CD4-positive, alpha-beta T cell (primary cell): ENCODE data around the gene FKBP15. TPM values are rescaled to one million over a fixed set of nuclear protein-coding genes. Genes with fewer than 3 reads are reported as not detected.
A peak's percentile ranks its signal among the peaks of the same experiment; 100 is the strongest.

Experiments used
- ATAC-seq: fragments of 200-7000 bp; cut with Tn5 transposase; one replicate; pipeline ENCODE4 v1.10.0; 2022; ENCODE audit warnings: mild to moderate bottlenecking; ENCODE audit not compliant: poor library complexity
- CTCF ChIA-PET: fragments of 350-600 bp; sonication (Branson Sonifier 250); formaldehyde crosslinking; loops from one replicate; lab custom pipeline; 2021; ENCODE audit warnings: antibody characterized with exemption, inconsistent platforms; lab: Charles Lee
- POLR2A ChIA-PET: fragments of 350-600 bp; sonication (Branson Sonifier 250); formaldehyde crosslinking; loops from one replicate; lab custom pipeline; 2021; ENCODE audit warnings: antibody characterized with exemption, inconsistent platforms; lab: Charles Lee
- DNase-seq, 14 experiments: peaks; one replicate each; pipeline ENCODE4 v3.0.0-alpha.2; 2013 to 2020; ENCODE audit warnings: mixed read lengths in 2 of 14
- H3K27ac ChIP-seq, 2 donors: one replicate each; pipeline versions ENCODE4 v1.5.1 to v1.7.0; 2013; ENCODE audit warnings: low read length in 2 of 2, low read depth in 1 of 2, mild to moderate bottlenecking in 1 of 2
- H3K27me3 ChIP-seq, 2 experiments: 1 replicate in 1 of 2; 2 replicates in 1 of 2; pipeline versions ENCODE4 v1.6.1 to v1.7.0; 2013; ENCODE audit warnings: low read length in 2 of 2, control low read depth in 1 of 2, mild to moderate bottlenecking in 1 of 2, moderate library complexity in 1 of 2; ENCODE audit not compliant: insufficient read depth in 2 of 2, control insufficient read depth in 1 of 2
- H3K36me3 ChIP-seq: one replicate; pipeline ENCODE4 v1.6.1; 2013; ENCODE audit warnings: low read length, control low read depth; ENCODE audit not compliant: insufficient read depth
- H3K4me1 ChIP-seq: one replicate; pipeline ENCODE4 v1.6.1; 2013; ENCODE audit warnings: low read length, control low read depth; ENCODE audit not compliant: insufficient read depth
- H3K4me3 ChIP-seq: one replicate; pipeline ENCODE4 v1.5.1; 2013; ENCODE audit warnings: mild to moderate bottlenecking, low read length, moderate library complexity
- H3K9me3 ChIP-seq, 2 experiments: 1 replicate in 1 of 2; 2 replicates in 1 of 2; pipeline versions ENCODE4 v1.6.1 to v1.7.0; 2013; ENCODE audit warnings: low read length in 2 of 2, mild to moderate bottlenecking in 2 of 2, control low read depth in 1 of 2, moderate library complexity in 1 of 2; ENCODE audit not compliant: control insufficient read depth in 1 of 2, insufficient read depth in 1 of 2
- H3K27ac Mint-ChIP-seq: one replicate; pipeline ENCODE4 v1.8.0; 2020; ENCODE audit warnings: mixed read lengths
- H3K27me3 Mint-ChIP-seq: one replicate; pipeline ENCODE4 v1.8.0; 2021; ENCODE audit warnings: mixed read lengths
- H3K36me3 Mint-ChIP-seq: one replicate; pipeline ENCODE4 v1.8.0; 2021; ENCODE audit warnings: low read depth, mixed read lengths
- H3K4me1 Mint-ChIP-seq: one replicate; pipeline ENCODE4 v1.8.0; 2021; ENCODE audit warnings: low read depth, mixed read lengths
- H3K4me3 Mint-ChIP-seq: one replicate; pipeline ENCODE4 v1.8.0; 2020; ENCODE audit warnings: mild to moderate bottlenecking, mixed read lengths
- H3K9me3 Mint-ChIP-seq: one replicate; pipeline ENCODE4 v1.8.0; 2020; ENCODE audit warnings: mixed read lengths
- CTCF ChIP-seq: fragments of 200-600 bp; IDR thresholded peaks from one replicate; pipeline ENCODE4 v1.8.0; 2022; ENCODE audit warnings: antibody characterized with exemption, mild to moderate bottlenecking
- intact Hi-C, 2 experiments: fragments of 100-400 bp; cut with DNase I in 1 of 2; cut with micrococcal nuclease in 1 of 2; formaldehyde crosslinking; loops; one replicate each; pipeline versions ENCODE4 v1.15.1 to v1.9.0; 2023 to 2025; cut with DNase I, micrococcal nuclease
- polyA plus RNA-seq, 2 donors: library from polyadenylated mRNA; unstranded; fragments of 120-200 nt; gene quantifications; one replicate each; pipeline ENCODE4 v1.2.1, GENCODE V29; 2013
- total RNA-seq, 174 experiments: library from RNA in 2 of 174; stranded (reverse) in 2 of 174; gene quantifications; one replicate each; pipeline ENCODE4 v1.2.3 and lab custom pipeline; 2021 to 2026

Gene FKBP15
- 10 to 100 TPM; 11.9 to 14.2 TPM for total RNA-seq
- 26.4 TPM for polyA plus RNA-seq (2013, experiment 1 of 2)
- 29.6 TPM for polyA plus RNA-seq (2013, experiment 2 of 2)
- 42.7 to 111 (median 78.9) reads per million in 172 experiments for total RNA-seq (lab: John Stamatoyannopoulos, UW)

- DNase-seq (peak; percentile 90 to 99 (median 94)), ATAC-seq (peak; percentile 98)
- intact Hi-C loops, result loop anchor here (2.0 to 10.0 kb wide), 8 partner anchors 54 to 1739 kb away; partner anchors contain the start of genes C9orf43 (in 1 of the 2), CDC26 (in 1 of the 2), DNAJC25 (in 1 of the 2) and ECPAS (in 1 of the 2)
- Histone ChIP-seq H3K27me3 (no peaks in the 10 kb centered on the region), H3K9me3 (no peaks in the 10 kb centered on the region), H3K4me1 (peaks cover 23% of the 10 kb centered on the region), H3K4me3 (peak within 1 kb of the TSS; percentile 90), H3K27ac (peak within 1 kb of the TSS; percentile 82 to 84), H3K36me3 (no peaks in the 10 kb centered on the region)
- H3K4me3 Mint-ChIP-seq, result peak within 1 kb of the TSS; percentile 99
- peak within 1 kb of the TSS; percentile 88 for H3K27ac Mint-ChIP-seq
- ChIA-PET POLR2A (interaction anchor here (0.8 to 2.5 kb wide), 9 partner anchors 10 to 358 kb away, joined by 3 to 21 read pairs (median 5); partner anchors contain the start of genes ALAD, C9orf43, CDC26 and HDHD3), CTCF (interaction anchor here (0.6 to 2.1 kb wide), 4 partner anchors 8 to 70 kb away, joined by 3 to 10 read pairs (median 3); partner anchors contain the start of genes CDC26, PRPF4 and SLC31A2)
- no peak for TF ChIP-seq CTCF
- H3K4me1 Mint-ChIP-seq, result peaks cover 59% of the 10 kb centered on the region
- no peaks in the 10 kb centered on the region for H3K27me3 Mint-ChIP-seq
- peaks cover 15% of the 10 kb centered on the region for H3K36me3 Mint-ChIP-seq
- no peaks in the 10 kb centered on the region for H3K9me3 Mint-ChIP-seq
Measured at GRCh38 chr9:113221003-113221799, at the start of gene FKBP15, which contains the start of gene SLC31A1. TSS of gene FKBP15 (minus strand) at chr9:113221277. CDS start at chr9:113221243, 34 bp downstream. TSS of gene SLC31A1 (plus strand) at chr9:113221544. CDS start at chr9:113256149, 34,605 bp downstream.

- ATAC-seq (no peak), DNase-seq (no peak)
- Mint-ChIP-seq H3K9me3 (no peaks in the 10 kb centered on the region), H3K36me3 (peaks cover 68% of the 10 kb centered on the region), H3K27ac (peak overlapping the region; percentile 52), H3K27me3 (no peaks in the 10 kb centered on the region), H3K4me1 (peaks cover 18% of the 10 kb centered on the region), H3K4me3 (no peak overlapping the region)
- no peak for TF ChIP-seq CTCF
- intact Hi-C loops, result loop anchor here in 1 of 2 experiments (5.0 to 10.0 kb wide), 2 partner anchors 322 to 1125 kb away; no protein-coding TSS in a partner anchor
- CTCF ChIA-PET, result no interaction called here
- no peaks in the 10 kb centered on the region for H3K9me3 ChIP-seq
- H3K4me3 ChIP-seq, result no peak overlapping the region
- H3K27me3 ChIP-seq, result no peaks in the 10 kb centered on the region
- H3K4me1 ChIP-seq, result no peaks in the 10 kb centered on the region
- H3K27ac ChIP-seq, result no peak overlapping the region
- H3K36me3 ChIP-seq, result peaks cover 74% of the 10 kb centered on the region
- POLR2A ChIA-PET, result interaction anchor here (0.7 to 1.4 kb wide), 2 partner anchors 12 to 141 kb away, joined by 3 to 4 read pairs; partner anchors contain the start of genes C9orf43 and POLE3
Measured at GRCh38 chr9:113269871-113270270, 48.8 kb upstream of the FKBP15 start.

GRCh38 chr9:113269355-113269754 lies 48.3 kb upstream of the FKBP15 start:
- intact Hi-C loops, result no loop called here
- CTCF ChIA-PET, result no interaction called here
- H3K27ac Mint-ChIP-seq, result no peak overlapping the region

More at GRCh38 chr9:113269355-113269754, 48.3 kb upstream of the FKBP15 start:
- H3K4me1 ChIP-seq, result no peaks in the 10 kb centered on the region
- H3K27me3 ChIP-seq, result no peaks in the 10 kb centered on the region
- Mint-ChIP-seq H3K36me3 (peaks cover 69% of the 10 kb centered on the region), H3K9me3 (no peaks in the 10 kb centered on the region), H3K27me3 (no peaks in the 10 kb centered on the region), H3K4me3 (no peak overlapping the region), H3K4me1 (peaks cover 18% of the 10 kb centered on the region)
- POLR2A ChIA-PET, result interaction anchor here (0.6 to 1.4 kb wide), 2 partner anchors 141 to 311 kb away, joined by 3 to 4 read pairs; partner anchors contain the start of genes C9orf43 and POLE3
- H3K9me3 ChIP-seq, result no peaks in the 10 kb centered on the region
- H3K27ac ChIP-seq, result no peak overlapping the region
- peaks cover 74% of the 10 kb centered on the region for H3K36me3 ChIP-seq
- ATAC-seq (no peak), DNase-seq (no peak)
- H3K4me3 ChIP-seq, result no peak overlapping the region
- TF ChIP-seq CTCF, result no peak
